C1 segment of cervical spinal cord (tissue), 14 donors: Measurements from ENCODE around the gene CAPZA2.
A peak's percentile ranks its signal among the peaks of the same experiment; 100 is the strongest.

Experiments used
- DNase-seq, 14 donors: peaks; one replicate each; lab custom pipeline; 2025; lab: John Stamatoyannopoulos, UW

The CAPZA2 gene

GRCh38 chr7:116861717-116862116, 670 bp upstream of the CAPZA2 start:
- DNase-seq: no peak

GRCh38 chr7:116862951-116863670, 724 bp downstream of the CAPZA2 start:
- peak in 8 of 14 donors; percentile 19 to 78 (median 48) for DNase-seq

- no peak for DNase-seq
These were observed 1.6 kb downstream of the CAPZA2 start for GRCh38 chr7:116863936-116864500.

- DNase-seq: no peak
These were observed 8.8 kb downstream of the CAPZA2 start for GRCh38 chr7:116871061-116871700.

- DNase-seq: no peak
These were observed 9.6 kb downstream of the CAPZA2 start for GRCh38 chr7:116872026-116872425.

GRCh38 chr7:116873619-116874018, 11.2 kb downstream of the CAPZA2 start:
- DNase-seq: no peak

- DNase-seq: no peak
These were observed 14.5 kb downstream of the CAPZA2 start for GRCh38 chr7:116876664-116877442.

GRCh38 chr7:116877443-116878217, 15.2 kb downstream of the CAPZA2 start:
- DNase-seq: no peak

- no peak for DNase-seq
These were observed 22.3 kb downstream of the CAPZA2 start for GRCh38 chr7:116884691-116885090.

GRCh38 chr7:116885724-116886123, 23.3 kb downstream of the CAPZA2 start:
- DNase-seq: no peak

GRCh38 chr7:116886543-116887156, 24.3 kb downstream of the CAPZA2 start:
- no peak for DNase-seq

GRCh38 chr7:116888895-116889294, 26.5 kb downstream of the CAPZA2 start:
- no peak for DNase-seq

- DNase-seq: no peak
These were observed 33.5 kb downstream of the CAPZA2 start for GRCh38 chr7:116895849-116896248.

GRCh38 chr7:116897661-116898060, 35.3 kb downstream of the CAPZA2 start:
- DNase-seq: peak in 1 of 14 donors; percentile 1

GRCh38 chr7:116899308-116899707, 36.9 kb downstream of the CAPZA2 start:
- no peak for DNase-seq

- no peak for DNase-seq
These were observed 38.8 kb downstream of the CAPZA2 start for GRCh38 chr7:116901143-116901542.

- no peak for DNase-seq
These were observed 40.5 kb downstream of the CAPZA2 start for GRCh38 chr7:116902867-116903266.

- DNase-seq: peak in 1 of 14 donors; percentile 56
These were observed 44.0 kb downstream of the CAPZA2 start for GRCh38 chr7:116906391-116906790.

- no peak for DNase-seq
These were observed 48.0 kb downstream of the CAPZA2 start for GRCh38 chr7:116910383-116910782.

- DNase-seq: no peak
These were observed 49.4 kb downstream of the CAPZA2 start for GRCh38 chr7:116911801-116912200.
